ENCODE results near the gene LTBP1. TPM values are rescaled to one million over a fixed set of nuclear protein-coding genes. Genes with fewer than 3 reads are reported as not detected.

Gene LTBP1
- total RNA-seq, 4 donors from 2014 or later: 8.7 to 18.7 (median 13.0) TPM

DNA sequence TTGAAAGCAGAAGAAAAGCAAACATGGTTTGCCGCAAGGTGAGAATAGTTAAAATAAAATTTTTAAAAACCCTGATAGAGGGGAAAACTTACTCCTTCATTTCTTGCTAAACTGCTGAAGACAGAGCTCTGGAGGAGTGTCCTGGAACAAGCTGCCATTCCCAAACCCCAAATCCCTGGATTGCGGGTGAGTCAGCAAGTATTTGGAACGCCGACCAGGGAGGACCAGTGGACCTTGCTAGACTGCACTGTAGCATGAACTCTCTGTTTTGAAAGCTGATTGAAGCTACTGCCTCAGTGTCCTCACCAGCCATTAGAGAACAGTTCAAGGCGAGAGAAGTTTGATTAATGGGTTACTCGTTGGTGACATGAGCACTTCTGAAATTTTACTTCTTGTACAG, 430.3 kb downstream of the LTBP1 start:
- peak in 1 of 2 donors; percentile 67 for DNase-seq (ENCODE audit: low spot score in 2 of 2)
- no peak overlapping the region for H3K27ac ChIP-seq
- 70% methylated on average over 6 of the region's 6 CpGs for WGBS
- H3K27me3 ChIP-seq: no peaks in the 10 kb centered on the region
- TF ChIP-seq POLR2A (IDR thresholded peaks at IDR 0.05) (no peak), EP300 (IDR thresholded peaks at IDR 0.05) (no peak), POLR2AphosphoS5 (IDR thresholded peaks at IDR 0.05) (no peak)
- TF ChIP-seq, protein P1, sequence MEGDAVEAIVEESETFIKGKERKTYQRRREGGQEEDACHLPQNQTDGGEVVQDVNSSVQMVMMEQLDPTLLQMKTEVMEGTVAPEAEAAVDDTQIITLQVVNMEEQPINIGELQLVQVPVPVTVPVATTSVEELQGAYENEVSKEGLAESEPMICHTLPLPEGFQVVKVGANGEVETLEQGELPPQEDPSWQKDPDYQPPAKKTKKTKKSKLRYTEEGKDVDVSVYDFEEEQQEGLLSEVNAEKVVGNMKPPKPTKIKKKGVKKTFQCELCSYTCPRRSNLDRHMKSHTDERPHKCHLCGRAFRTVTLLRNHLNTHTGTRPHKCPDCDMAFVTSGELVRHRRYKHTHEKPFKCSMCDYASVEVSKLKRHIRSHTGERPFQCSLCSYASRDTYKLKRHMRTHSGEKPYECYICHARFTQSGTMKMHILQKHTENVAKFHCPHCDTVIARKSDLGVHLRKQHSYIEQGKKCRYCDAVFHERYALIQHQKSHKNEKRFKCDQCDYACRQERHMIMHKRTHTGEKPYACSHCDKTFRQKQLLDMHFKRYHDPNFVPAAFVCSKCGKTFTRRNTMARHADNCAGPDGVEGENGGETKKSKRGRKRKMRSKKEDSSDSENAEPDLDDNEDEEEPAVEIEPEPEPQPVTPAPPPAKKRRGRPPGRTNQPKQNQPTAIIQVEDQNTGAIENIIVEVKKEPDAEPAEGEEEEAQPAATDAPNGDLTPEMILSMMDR (IDR thresholded peaks at IDR 0.05): no peak
- no peaks in the 10 kb centered on the region for H3K36me3 ChIP-seq
- H3K4me1 ChIP-seq: peaks cover 8% of the 10 kb centered on the region
- no peak overlapping the region for H3K4me3 ChIP-seq
- H3K9me3 ChIP-seq: no peaks in the 10 kb centered on the region

DNA sequence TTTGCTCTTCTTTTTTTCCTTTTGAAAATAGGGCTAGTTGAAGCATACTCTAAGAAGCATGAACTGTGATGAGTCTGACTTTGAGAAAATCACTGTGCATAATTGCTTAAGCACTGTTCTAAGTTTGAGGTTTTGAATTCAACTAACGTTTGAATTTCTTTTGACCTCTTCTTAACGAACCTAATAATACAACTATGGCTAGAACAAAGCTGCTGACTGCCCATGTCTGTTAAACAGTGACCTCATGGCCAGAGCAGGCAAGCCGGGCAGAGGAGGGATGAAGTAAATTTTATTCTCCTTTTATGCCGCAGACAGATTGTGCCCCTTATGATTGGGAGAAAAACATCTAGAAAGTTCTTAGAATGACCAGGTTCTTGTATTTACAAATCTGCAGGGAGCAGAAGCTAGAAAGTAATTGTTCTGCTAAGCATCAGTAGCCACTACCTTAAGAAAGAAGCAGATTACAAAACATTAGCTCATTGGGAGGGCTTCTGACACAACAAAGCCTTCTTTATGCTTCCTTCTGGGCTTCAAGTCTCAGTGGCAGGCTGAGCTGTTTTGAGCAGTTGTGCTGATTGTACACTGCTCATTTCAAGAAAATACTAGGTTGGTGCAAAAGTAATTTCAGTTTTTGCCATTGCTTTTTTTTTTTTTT, 431.9 kb downstream of the LTBP1 start:
- Histone ChIP-seq H3K27ac (no peak overlapping the region), H3K9me3 (no peaks in the 10 kb centered on the region), H3K36me3 (no peaks in the 10 kb centered on the region), H3K4me1 (peaks cover 8% of the 10 kb centered on the region), H3K27me3 (no peaks in the 10 kb centered on the region), H3K4me3 (no peak overlapping the region)
- WGBS: 79% methylated on average over 4 of the region's 4 CpGs
- no peak for DNase-seq (ENCODE audit: low spot score in 2 of 2)
- TF ChIP-seq, protein P1 (IDR thresholded peaks at IDR 0.05): no peak
- TF ChIP-seq POLR2A (IDR thresholded peaks at IDR 0.05) (no peak), POLR2AphosphoS5 (IDR thresholded peaks at IDR 0.05) (no peak), EP300 (IDR thresholded peaks at IDR 0.05) (no peak)

DNA sequence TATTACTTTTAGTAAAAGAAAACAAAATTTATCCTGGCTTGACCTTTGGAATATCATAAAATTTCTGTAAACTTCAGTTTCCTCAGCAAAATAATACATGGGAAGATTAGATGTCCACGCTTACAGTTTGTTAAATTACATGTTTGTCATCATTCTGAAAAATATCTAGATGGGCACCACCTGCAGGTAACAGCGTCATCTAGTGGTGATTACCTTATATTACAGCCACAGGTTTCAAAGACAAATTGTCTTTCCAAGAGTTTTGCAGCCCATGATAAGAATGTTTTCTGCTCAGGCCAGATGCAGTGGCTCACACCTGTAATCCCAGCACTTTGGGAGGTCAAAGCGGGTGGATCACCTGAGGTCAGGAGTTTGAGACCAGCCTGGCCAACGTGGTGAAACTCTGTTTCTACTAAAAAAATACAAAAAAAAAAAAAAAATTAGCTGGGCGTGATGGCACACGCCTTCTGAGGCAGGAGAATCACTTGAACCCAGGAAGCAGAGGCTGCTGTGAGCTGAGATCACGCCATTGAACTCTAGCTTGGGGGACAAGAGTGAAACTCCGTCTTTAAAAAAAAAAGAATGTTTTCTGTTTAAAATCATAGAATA, 433.4 kb downstream of the LTBP1 start:
- WGBS: 76% methylated on average over 8 of the region's 8 CpGs
- TF ChIP-seq POLR2AphosphoS5 (IDR thresholded peaks at IDR 0.05): no peak
- no peak for TF ChIP-seq POLR2A (IDR thresholded peaks at IDR 0.05)
- TF ChIP-seq, protein P1 (IDR thresholded peaks at IDR 0.05): peak in 1 of 2 donors; percentile 10
- TF ChIP-seq EP300 (IDR thresholded peaks at IDR 0.05): no peak
- no peak for DNase-seq (ENCODE audit: low spot score in 2 of 2)

DNA sequence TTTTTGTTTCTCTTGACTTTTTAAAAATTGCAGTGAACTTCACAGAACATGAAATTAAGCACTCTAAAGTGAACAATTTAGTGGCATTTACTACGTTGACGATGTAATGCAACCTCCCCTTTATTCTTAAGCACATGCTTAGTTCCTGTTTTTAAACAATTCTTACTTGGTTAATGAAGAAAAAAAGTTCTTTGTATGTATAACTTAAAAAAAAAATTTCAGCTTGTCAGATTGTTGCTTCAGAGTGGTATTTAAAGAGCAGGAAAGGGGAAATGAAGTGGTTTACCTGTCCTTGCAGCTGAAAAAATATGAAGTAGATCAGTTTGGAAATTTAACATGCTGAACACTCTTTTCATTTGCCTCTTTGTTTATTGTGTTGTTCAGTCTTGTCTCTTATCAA, 434.0 kb downstream of the LTBP1 start:
- WGBS: 78% methylated on average over 2 of the region's 2 CpGs
- no peak for DNase-seq (ENCODE audit: low spot score in 2 of 2)
- H3K36me3 ChIP-seq: no peaks in the 10 kb centered on the region
- H3K27me3 ChIP-seq: no peaks in the 10 kb centered on the region
- no peak overlapping the region for H3K27ac ChIP-seq
- H3K4me1 ChIP-seq: no peaks in the 10 kb centered on the region
- TF ChIP-seq, protein P1 (IDR thresholded peaks at IDR 0.05): no peak
- TF ChIP-seq POLR2A (IDR thresholded peaks at IDR 0.05): no peak
- TF ChIP-seq POLR2AphosphoS5 (IDR thresholded peaks at IDR 0.05): no peak
- TF ChIP-seq EP300 (IDR thresholded peaks at IDR 0.05): no peak
- no peaks in the 10 kb centered on the region for H3K9me3 ChIP-seq
- no peak overlapping the region for H3K4me3 ChIP-seq

More for the DNA sequence above, 433.4 kb downstream of the LTBP1 start:
- Histone ChIP-seq H3K9me3 (no peaks in the 10 kb centered on the region), H3K27ac (no peak overlapping the region), H3K4me1 (no peaks in the 10 kb centered on the region), H3K27me3 (no peaks in the 10 kb centered on the region), H3K36me3 (no peaks in the 10 kb centered on the region), H3K4me3 (no peak overlapping the region)

DNA sequence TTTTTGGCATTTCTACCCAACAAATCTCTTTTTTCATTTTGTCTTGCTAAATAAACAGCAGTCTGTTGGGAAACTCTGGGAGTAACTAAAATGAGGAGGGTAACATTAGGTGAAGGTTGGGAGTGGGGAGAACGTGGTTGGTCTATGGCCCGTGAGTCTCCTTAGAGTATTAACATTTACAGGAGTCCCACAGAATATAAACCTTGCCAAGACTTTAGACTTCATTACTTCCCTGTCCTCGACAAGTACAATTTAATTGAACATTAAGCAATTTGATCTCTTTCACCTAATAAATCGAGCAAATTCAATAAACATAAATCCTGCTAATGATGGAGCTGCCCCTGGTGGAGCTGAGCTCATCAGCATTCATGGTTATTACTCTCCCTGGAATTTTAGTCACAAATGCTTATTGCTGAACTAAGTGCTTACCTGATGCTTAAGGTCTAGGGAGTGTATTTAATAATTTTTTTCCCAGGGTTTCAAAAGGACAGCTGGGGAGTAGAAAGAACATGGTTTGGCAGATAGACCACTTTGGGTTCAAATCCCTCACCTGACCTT, 434.6 kb downstream of the LTBP1 start:
- no peak overlapping the region for H3K4me3 ChIP-seq
- no peaks in the 10 kb centered on the region for H3K9me3 ChIP-seq
- H3K27ac ChIP-seq: no peak overlapping the region
- no peaks in the 10 kb centered on the region for H3K27me3 ChIP-seq
- no peak for TF ChIP-seq POLR2AphosphoS5 (IDR thresholded peaks at IDR 0.05)
- TF ChIP-seq, protein P1 (IDR thresholded peaks at IDR 0.05): no peak
- TF ChIP-seq POLR2A (IDR thresholded peaks at IDR 0.05): no peak
- no peak for TF ChIP-seq EP300 (IDR thresholded peaks at IDR 0.05)
- H3K36me3 ChIP-seq: no peaks in the 10 kb centered on the region
- WGBS: 84% methylated on average over 4 of the region's 4 CpGs
- no peak for DNase-seq (ENCODE audit: low spot score in 2 of 2)
- H3K4me1 ChIP-seq: no peaks in the 10 kb centered on the region

Measured in suprapubic skin (tissue), 4 donors.